ENCODE results near the gene CDH3. TPM values are rescaled to one million over a fixed set of nuclear protein-coding genes. Genes with fewer than 3 reads are reported as not detected.

CDH3 gene
- total and polyA plus RNA-seq, 10 of the 15 experiments (the other 5 are each of a cell fraction or from before 2014, with no cell fraction given), result 0.05 to 0.44 (median 0.12) TPM; not detected in 5

GRCh38 chr16:68658341-68658973 lies 13.3 kb downstream of the CDH3 start (continued):
- TF ChIP-seq ZNF687 (IDR thresholded peaks at IDR 0.05) (no peak), TARDBP (IDR thresholded peaks at IDR 0.05; ENCODE audit: borderline replicate concordance) (no peak), NFXL1 (IDR thresholded peaks at IDR 0.05; ENCODE audit: borderline replicate concordance) (no peak), ZBTB11 (CRISPR knock-in tag; IDR thresholded peaks at IDR 0.05) (no peak)
